GM18867 (cell line): ENCODE data around the gene UTY.

ENCODE experiments used
- ATAC-seq: cut with Tn5 transposase; IDR thresholded peaks from one replicate; pipeline ENCODE4 v1.9.1; 2021; ENCODE audit warnings: mild to moderate bottlenecking, moderate library complexity; ENCODE audit not compliant: unreplicated experiment

The UTY gene

DNA sequence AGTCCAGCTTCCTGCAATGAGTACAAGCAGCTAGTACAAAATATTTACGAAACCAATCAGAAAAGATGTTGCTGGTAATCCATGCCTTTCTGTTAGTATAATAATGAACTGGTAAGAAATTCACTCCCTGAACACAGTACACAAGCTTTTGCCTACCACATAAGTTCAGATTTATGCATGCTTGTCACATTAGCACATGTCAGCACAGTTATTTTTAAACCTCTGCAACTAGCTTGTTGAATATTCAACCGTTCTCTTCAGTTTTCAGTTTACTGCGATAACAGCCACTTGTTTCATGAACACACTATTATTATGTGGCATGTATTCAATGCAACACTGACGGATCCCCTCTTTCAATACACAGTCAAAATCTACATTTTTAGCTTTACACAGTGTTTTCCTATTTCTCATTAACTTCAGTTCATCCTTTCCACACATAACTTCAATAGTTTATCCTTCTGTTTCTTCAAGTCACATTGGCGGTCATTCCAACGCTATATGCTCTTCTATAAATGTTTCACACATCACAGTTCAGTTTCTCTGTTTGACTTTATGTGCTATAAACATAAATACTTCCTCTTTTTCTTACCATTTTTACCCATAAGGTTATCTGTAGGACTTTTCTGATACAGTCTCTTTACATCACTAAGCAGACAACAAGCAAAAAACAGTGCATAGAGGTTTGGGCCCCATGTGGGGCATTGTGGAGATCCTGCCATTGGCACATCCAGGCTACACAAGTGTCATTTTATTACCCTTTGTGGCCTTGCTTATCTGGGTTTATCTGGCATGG is 62.8 kb downstream of the UTY start:
- no peak for ATAC-seq

DNA sequence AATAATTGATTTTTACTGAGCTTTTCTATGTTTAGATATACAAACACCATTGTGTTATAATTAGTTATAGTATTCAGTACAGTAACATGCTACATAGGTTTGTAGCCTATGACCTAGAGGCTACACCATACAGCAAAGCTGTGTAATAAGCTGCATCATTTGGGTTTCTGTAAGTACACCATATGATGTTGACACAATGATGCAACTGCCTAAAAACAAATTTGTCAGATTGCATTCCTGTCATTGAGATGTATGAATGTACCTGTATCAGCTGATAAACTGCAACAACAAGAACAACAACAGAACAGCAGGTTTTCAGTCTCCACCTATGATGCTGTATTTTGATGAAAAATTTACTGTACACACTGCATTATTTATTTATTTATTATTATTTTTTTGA is 64.3 kb downstream of the UTY start:
- no peak for ATAC-seq

DNA sequence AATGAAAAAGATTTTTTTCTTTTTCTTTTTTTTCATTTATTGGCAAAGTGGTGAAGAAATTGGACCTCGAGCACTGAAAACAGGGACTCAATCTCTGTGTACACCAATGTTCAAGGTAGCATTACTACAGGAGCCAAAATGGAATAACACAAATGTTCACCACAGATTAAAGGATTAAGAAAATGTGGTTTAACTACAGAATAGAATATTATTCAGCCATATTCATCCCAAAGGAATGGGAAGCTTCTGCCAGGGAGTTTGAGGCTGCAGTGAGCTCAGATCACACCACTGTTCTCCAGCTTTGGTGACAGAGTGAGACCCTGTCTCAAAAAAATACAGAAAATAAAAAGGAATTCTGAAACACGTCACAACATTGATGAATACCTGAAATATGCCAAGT is 81.0 kb downstream of the UTY start:
- no peak for ATAC-seq

DNA sequence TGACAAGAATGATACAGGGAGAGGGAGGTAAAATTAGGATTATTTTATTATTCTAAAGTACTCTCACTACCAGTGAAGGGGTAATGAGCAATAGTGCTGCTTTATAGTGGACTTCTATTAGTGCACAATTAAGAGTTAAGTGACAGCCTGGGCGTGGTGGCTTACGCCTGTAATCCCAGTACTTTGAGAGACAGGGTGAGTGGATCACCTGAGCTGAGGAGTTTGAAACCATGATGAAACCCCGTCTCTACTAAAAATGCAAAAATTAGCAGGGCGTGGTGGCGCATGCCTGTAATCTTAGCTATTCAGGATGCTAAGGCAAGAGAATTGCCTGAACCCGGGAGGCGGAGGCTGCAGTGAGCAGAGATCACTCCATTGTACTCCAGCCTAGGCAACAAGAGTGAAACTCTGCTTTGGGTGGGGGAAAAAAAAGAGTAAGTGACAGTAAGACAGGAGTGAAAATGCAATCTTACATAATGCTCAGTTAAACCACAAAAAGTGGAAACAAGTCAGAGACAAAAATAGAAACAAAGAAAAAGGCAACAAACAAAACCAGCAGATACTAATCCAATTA is 98.6 kb downstream of the UTY start:
- no peak for ATAC-seq

DNA sequence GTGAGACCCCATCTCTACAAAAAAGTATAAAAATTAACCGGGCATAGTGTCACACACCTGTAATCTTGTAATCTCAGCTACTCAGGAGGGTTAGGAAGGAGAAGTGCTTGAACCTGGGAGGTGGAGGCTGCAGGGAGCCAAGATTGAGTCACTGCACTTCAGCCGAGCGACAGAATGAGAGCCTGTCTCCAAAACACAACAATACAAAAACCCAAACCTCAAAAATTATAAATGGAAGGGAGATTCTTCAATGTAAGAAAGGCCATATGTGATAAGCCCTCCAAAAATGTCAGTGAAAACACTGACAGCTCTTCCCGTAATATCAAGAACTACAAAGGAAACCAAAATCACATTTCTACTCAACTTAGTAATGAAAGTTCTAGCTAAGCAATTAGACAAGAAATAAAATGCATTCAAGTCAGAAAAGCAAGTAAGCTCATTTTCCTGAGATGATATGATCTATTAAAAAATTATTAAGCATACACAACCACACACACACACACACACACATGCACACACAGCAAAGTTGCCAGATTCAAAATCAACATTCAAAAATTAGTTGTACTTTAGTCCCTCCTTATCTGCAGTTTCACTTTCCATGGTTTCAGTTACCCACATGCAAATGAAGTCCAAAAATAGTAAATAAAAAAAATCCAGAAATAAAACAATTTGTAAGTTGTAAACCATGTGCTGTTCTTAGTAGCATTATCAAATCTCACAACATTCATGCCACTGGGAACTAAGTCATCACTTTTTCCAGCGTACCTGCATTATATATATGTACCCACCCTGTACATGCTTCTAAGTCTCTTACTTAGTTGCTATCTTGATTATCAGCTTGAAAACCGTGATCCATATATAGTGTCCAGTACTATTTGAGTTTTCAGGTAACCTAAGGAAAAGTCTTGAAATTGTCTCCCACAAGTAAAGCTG is 108.7 kb downstream of the UTY start:
- ATAC-seq, result no peak

DNA sequence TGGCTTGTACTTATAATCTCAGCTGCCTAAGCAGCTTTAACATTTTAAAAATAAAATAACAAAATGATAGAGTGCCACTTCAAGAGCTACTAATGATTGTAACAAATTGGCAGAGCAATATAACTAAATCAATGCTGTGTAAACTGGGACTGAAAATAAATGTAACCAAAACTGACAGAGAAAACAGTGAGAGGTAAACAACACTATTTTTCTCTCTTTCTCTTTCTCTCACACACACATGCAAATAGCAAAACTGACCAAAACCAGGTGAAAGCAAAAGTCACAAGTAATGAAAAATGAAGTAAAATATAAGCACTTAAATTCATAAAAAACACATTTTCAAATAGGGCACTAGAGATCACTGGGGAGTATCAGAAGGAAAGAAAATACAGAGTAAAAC is 109.6 kb downstream of the UTY start:
- ATAC-seq, result no peak

DNA sequence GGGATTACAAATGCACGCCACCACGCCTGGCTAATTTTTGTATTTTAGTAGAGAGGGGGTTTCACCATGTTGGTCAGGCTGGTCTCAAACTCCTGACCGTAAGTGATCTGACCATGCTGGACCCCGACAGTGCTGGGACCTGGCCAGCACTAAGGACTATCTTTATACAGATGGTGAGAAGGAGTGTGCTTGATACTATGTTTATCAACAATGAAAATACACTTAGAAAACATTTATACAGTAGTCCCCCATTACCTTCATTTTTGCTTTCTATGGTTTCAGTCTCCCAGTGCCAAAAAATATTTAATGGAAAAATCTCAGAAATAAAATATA is 111.4 kb downstream of the UTY start:
- no peak for ATAC-seq

DNA sequence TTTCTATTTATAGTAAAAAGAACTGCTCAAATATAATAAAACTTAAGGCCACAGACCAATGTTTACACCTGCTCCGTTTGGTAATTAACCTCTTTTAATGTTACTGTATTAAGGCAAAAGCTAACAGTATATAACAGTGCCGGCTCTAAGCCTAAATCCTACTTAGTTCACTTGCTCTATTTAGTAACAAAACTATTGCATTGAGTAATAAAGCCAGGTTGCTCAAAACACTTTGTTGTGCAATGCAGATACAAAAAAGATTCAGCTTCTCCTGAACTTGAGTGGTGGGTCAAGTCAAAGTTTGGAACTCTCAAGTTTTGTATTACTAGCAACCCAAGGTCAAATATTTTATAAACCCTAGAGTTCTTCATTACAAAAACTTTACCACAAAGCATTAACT is 116.2 kb downstream of the UTY start:
- ATAC-seq, result no peak

DNA sequence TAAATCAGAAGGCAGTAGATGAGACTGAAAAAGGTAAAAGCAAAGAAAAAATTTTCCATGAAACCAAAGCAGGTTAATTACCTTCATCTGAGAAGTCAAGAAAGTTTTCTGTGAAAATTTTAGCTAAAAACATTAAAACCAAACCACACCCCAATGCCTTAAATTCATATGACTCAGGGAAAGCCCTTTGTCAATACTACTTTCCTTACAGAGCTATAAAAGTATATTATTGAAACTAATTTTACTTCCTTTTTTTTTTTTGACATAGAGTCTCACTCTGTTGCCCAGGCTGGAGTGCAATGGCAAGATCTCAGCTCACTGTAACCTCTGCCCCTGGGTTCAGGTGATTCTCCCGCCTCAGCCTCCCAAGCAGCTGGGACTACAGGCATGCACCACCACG is 117.2 kb downstream of the UTY start:
- ATAC-seq, result no peak

DNA sequence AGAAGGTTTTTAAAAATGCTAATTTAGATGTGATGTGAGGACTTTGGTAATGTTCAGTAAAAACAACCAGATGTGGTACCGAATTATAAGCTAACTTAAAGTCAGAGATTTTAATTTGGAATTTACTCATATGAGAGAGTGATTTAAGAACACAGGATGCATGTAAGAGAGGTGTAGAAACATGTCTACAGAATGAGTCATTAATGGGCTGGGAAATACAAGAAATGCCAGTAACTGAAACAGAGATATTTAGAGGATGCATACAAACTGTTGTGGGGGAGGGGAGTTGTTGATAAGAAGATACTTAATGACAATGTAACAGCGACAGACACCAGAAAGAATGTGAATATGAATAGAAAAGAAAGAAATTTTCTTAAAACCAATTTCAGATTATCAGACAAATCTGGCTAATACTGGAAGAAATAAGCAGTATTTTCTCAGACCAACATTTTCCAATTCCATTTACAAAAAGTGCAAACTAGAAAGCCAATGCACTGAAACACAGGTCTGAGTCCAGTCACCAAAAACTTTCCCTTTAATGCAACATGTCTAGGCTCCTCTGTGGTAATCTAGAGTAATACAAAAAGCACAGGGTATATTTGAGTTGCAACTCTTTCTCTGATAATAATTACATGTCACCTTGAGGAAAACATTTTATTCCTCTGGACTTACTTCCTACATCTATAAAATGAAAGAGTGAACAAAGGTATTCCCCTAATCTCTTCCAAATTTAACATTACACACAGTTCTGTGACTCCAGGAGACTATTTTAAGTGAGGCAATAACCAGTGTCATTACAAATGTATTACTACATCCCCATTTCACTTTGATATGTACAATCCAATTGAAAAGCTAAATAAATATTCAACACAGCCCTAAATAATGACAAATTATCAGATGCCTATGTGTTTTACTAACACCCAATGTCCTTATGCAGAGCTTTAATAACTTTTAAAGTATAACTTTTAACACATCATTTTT is 117.9 kb downstream of the UTY start:
- no peak for ATAC-seq

DNA sequence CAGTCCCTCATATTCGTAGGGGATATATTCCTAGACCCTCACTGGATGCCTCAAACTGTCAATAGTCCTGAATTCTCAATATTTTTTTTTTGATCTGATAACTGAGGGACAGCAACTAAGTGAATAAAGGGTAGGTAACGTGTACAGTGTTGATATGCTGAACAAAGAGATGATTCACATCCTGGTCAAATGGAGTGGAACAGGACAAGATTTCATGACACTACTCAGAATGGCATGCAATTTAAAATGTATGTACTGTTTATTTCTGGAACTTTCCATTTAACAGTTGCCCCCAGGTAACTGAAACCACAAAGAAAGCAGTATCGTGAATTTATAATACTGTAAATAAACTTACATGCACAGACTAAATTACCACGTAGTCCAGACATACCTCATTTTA is 128.4 kb downstream of the UTY start:
- no peak for ATAC-seq

DNA sequence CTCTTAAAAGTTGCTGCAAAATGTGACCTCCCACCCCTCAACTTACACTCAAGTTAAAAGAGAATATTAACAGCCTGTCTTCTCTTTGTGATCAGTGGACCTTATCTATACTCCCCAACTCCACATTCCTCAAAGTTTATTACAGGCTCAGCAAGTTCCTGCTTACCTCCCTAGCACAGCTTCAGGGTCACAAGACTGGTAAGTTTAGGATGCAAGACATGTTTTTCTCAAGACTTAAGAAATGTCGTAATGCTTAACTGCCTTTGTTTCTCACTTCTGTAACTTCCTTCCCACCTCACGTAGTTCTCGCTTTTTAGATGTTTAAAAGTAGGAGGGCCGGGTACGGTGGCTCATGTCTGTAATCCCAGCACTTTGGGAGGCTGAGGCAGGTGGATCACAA is 132.7 kb downstream of the UTY start:
- no peak for ATAC-seq

DNA sequence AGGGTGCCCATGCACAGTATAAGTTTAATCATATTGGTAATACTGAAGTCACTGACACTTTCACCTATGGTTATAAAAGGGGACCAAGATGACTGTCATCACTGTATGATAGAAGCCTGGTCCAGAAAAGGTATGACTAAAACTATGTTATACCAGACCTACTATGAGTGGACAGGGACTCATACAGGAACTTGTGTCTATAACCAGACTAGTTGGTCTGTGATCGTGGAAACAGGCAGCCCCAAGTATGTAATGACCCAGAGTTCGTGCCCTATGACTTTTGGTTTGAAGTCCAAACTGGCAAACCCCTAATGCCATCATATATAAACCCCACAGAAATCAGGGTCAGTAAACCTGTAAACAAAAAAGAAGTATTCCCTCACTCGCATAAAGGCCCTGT is 134.3 kb downstream of the UTY start:
- no peak for ATAC-seq

DNA sequence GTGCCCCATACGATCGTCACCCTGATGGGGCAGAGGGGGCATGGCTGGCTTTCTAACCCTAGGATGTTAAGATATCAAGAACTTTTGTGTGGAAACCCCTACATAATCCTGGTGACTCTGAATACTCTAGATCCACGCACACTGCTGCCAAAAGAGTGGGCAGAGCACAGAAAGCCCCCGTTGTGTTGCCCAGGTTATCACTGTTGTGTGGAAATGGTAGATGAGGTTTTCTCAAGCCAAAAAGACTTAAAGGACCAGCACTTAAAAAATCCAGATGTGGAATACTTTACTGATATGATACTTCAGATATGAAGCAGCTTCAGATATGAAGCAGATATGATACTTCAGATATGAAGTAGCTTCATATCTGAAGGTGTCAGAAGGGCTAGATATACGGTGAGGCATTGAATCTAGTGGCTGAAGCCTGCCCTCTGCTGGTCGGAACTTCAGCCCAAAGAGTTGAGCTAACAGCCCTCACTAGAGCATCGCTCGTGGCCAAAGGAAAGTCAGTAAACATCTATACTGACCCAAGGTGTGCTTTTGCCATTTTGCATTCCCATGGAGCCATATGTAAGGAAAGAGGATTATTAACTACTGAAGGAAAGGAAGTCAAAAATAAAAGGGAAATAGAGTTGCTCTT is 136.4 kb downstream of the UTY start:
- no peak for ATAC-seq

DNA sequence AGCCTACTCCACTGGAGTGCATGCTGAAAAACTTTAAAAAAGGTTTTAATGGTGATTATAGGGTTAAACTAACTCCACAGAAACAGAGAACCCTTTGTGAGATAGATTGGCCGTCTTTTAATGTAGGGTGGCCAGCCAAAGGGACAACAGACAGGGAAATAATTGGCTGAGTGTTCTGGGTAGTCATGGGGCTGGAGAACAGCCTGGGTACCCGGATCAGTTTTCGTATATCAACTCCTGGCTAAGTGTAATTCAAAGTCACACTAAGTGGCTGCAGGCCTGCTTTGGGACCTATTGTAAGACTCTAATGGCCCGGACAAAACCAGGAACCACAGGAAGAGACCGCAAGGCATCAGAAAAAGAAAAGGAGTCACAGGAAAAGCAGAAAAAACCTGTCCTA is 139.9 kb downstream of the UTY start:
- ATAC-seq, result no peak

DNA sequence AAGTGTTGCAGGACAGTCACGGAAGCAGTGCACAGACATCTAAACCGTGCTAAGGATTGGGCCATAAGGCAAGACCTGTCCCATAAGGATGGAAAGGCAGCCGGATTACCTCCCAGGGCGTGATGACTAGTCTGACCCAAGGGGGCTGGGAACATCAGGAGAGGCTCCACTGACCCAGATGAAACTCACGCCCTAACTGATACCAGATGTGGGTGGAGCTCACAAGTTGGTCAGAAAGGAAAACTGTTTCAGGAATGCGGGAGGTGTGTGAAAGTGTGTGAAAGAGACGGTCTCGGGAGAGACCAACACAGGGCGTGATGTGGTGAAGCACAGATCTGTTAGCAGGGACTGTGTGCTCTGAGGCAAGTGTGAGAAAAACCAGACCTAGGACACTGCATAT is 140.5 kb downstream of the UTY start:
- no peak for ATAC-seq

DNA sequence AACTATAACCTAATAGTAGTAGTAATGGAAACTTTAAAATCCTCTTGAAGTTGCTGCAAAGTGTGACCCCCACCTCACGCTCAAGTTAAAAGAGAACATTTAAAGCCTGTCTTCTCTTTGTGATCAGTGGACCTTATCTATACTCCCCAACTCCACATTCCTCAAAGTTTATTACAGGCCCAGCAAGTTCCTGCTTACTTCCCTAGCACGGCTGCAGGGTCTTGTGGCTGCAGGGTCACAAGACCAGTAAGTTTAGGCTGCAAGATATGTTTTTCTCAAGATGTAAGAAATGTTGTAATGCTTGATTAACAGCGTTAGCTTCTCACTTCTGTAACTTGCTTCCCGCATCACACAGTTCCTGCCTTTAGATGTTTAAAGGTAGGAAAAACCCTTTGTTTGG is 141.1 kb downstream of the UTY start:
- ATAC-seq, result no peak

DNA sequence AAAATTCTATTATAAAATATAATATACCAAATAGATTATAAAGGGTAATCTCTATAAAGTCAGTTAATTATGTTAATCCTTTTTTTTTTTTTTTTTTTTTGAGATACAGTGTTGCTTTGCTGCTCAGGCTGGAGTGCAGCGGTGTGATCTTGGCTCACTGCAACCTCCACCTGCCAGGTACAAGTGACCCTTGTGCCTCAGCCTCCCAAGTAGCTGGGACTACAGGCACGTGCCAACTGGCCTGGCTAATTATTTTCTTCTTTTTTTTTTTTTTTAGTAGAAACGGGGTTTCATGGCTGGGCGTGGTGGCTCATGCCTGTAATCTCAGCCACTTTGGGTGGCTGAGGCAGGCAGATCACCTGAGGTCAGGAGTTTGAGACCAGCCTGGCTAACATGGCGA is 141.9 kb downstream of the UTY start:
- no peak for ATAC-seq

DNA sequence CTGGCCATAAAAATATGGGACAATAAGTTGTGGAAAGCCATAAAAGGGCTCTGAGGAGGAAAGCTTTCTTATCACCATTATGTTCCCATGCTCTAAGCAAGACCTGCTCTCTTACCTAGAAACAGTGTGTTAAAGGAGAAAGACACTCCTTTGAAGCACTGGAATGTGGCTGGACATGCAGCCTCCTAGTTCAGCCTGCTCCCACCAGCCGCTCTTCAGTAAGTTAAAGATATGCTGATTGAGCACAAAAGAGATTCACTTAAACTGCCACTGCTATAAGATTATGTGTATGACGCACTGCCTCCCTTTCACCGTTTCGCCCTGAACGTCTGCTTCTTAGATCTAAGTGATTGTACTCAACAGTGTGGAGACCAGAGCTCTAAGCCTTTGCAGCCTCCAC is 146.0 kb downstream of the UTY start:
- no peak for ATAC-seq

DNA sequence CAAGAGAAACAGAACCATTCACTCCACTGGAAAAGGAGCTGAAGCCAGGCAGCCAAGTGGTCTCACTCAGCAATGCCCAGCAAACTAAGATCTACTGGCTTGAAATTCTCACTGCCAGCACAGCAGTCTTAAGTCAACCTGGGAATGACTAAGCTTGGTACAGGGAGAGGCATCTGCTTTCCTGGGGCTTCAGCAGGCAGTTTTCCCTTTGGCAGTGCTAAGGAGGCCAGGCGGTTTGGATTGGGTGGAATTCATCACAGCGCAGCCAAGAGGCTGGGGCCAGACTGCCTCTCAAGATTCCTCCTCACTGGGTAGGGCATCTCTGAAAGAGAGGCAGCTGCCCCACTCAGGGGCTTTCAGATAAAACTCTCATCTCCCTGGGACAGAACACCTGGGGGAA is 149.2 kb downstream of the UTY start:
- no peak for ATAC-seq
